Endothelial cell of umbilical vein (primary cell): ENCODE measurements around the gene USP43. TPM values are rescaled to one million over a fixed set of nuclear protein-coding genes. Genes with fewer than 3 reads are reported as not detected.
"Not testable (repeated sequence)": the region's sequence is repeated elsewhere in the genome, so short reads cannot be mapped to it uniquely, and the experiment has no call there.

Experiments used
- BruUV-seq: library from RNA; stranded (reverse); fragments of 400-500 nt; replicated peaks from 2 replicates; lab custom pipeline; 2021; lab: Mats Ljungman, UMichigan
- CTCF ChIA-PET: fragments of 300-600, 350-600 bp; sonication (Branson Sonifier 250); formaldehyde crosslinking; loops from one replicate; lab custom pipeline; 2021; ENCODE audit warnings: antibody characterized with exemption, inconsistent platforms; lab: Charles Lee
- POLR2A ChIA-PET: fragments of 300-600, 350-600 bp; sonication (Branson Sonifier 250); formaldehyde crosslinking; loops from one replicate; lab custom pipeline; 2021; ENCODE audit warnings: antibody characterized with exemption, inconsistent platforms; lab: Charles Lee
- DNase-seq: peaks from one replicate; pipeline ENCODE4 v3.0.0-alpha.2; 2011; ENCODE audit warnings: low read depth, low spot score
- FAIRE-seq: peaks from 2 replicates; lab custom pipeline; 2011; peaks lifted over from hg19 to GRCh38; lab: Jason Lieb, UNC
- H2AFZ ChIP-seq: 2 replicates; pipeline ENCODE4 v1.6.0; 2012; ENCODE audit warnings: low read depth, low read length, control low read depth, inconsistent platforms
- H3K27ac ChIP-seq: 2 replicates; pipeline ENCODE4 v1.5.1; 2011; ENCODE audit warnings: low read depth, mild to moderate bottlenecking, control low read depth, low read length, moderate library complexity; ENCODE audit not compliant: insufficient read depth
- H3K27me3 ChIP-seq, 2 experiments: 2 replicates each; pipeline versions ENCODE4 v1.6.0 to v1.6.1; 2011; ENCODE audit warnings: low read length in 2 of 2, mixed read lengths in 1 of 2; ENCODE audit not compliant: control insufficient read depth in 2 of 2, insufficient read depth in 2 of 2
- H3K36me3 ChIP-seq, 2 experiments: 2 replicates in 1 of 2; 3 replicates in 1 of 2; pipeline ENCODE4 v1.5.1; 2011; ENCODE audit warnings: low read length in 2 of 2, mild to moderate bottlenecking in 1 of 2, moderate library complexity in 1 of 2; ENCODE audit not compliant: control insufficient read depth in 2 of 2, insufficient read depth in 2 of 2; ENCODE audit errors: extremely low read depth in 1 of 2
- H3K4me1 ChIP-seq: 3 replicates; pipeline ENCODE4 v1.5.1; 2011; ENCODE audit warnings: mild to moderate bottlenecking, low read length; ENCODE audit not compliant: control insufficient read depth, insufficient read depth; ENCODE audit errors: extremely low read depth
- H3K4me2 ChIP-seq: 2 replicates; pipeline ENCODE4 v1.6.1; 2011; ENCODE audit warnings: low read length, control low read depth, mixed read lengths; ENCODE audit not compliant: insufficient read depth
- H3K4me3 ChIP-seq, 3 experiments: fragments of 200-600 bp in 1 of 3; sonication (generic), shearing (Covaris generic) in 1 of 3; replicated peaks in 1 of 3; 2 replicates each; pipeline ENCODE4 v1.5.1; 2011 to 2016; ENCODE audit warnings: control low read depth in 3 of 3, low read length in 3 of 3, mild to moderate bottlenecking in 2 of 3, inconsistent platforms in 1 of 3, low read depth in 1 of 3, moderate library complexity in 1 of 3; ENCODE audit not compliant: insufficient read depth in 1 of 3
- H3K79me2 ChIP-seq: 2 replicates; pipeline ENCODE4 v1.6.0; 2012; ENCODE audit warnings: low read length, inconsistent platforms; ENCODE audit not compliant: control insufficient read depth, insufficient read depth
- H3K9ac ChIP-seq: replicated peaks from 2 replicates; pipeline ENCODE3; 2011; ENCODE audit warnings: low read length, control low read depth; ENCODE audit not compliant: insufficient read depth; ENCODE audit errors: extremely low read depth
- H3K9me1 ChIP-seq: replicated peaks from 3 replicates; pipeline ENCODE4 v1.6.0; 2011; ENCODE audit warnings: mild to moderate bottlenecking, low read length; ENCODE audit not compliant: control insufficient read depth, insufficient read depth; ENCODE audit errors: extremely low read depth
- H3K9me3 ChIP-seq: replicated peaks from 2 replicates; pipeline ENCODE4 v1.5.1; 2012; ENCODE audit warnings: low read length, inconsistent platforms; ENCODE audit not compliant: control insufficient read depth, insufficient read depth
- H4K20me1 ChIP-seq: replicated peaks from 2 replicates; pipeline ENCODE3; 2011; ENCODE audit warnings: mild to moderate bottlenecking, low read length; ENCODE audit not compliant: control insufficient read depth, insufficient read depth; ENCODE audit errors: extremely low read depth
- CTCF ChIP-seq, 2 donors: IDR thresholded peaks; 1 replicate in 1 of 2; 2 replicates in 1 of 2; pipeline ENCODE4 v1.5.1; 2011; ENCODE audit warnings: low read length in 2 of 2, mild to moderate bottlenecking in 2 of 2, moderate library complexity in 2 of 2, control low read depth in 1 of 2, inconsistent platforms in 1 of 2, low read depth in 1 of 2; ENCODE audit not compliant: insufficient read depth in 1 of 2; ENCODE audit errors: extremely low read depth in 1 of 2
- EZH2 ChIP-seq: IDR thresholded peaks from 2 replicates; pipeline ENCODE4 v1.6.1; 2012; ENCODE audit warnings: borderline replicate concordance, low read depth, mild to moderate bottlenecking, moderate library complexity, low read length, inconsistent platforms; ENCODE audit not compliant: severe bottlenecking
- FOS ChIP-seq: IDR thresholded peaks from 2 replicates; pipeline ENCODE4 v1.6.1; 2011; ENCODE audit warnings: mild to moderate bottlenecking, low read length, moderate library complexity, borderline replicate concordance; ENCODE audit not compliant: insufficient read depth
- GATA2 ChIP-seq: IDR thresholded peaks from 2 replicates; pipeline ENCODE4 v1.7.0; 2011; ENCODE audit warnings: low read depth, mild to moderate bottlenecking, moderate library complexity, mixed read lengths, low read length; ENCODE audit not compliant: insufficient read length, insufficient read depth
- JUN ChIP-seq: IDR thresholded peaks from 2 replicates; pipeline ENCODE4 v1.6.1; 2011; ENCODE audit warnings: borderline replicate concordance, low read depth; ENCODE audit not compliant: insufficient read length, insufficient read depth
- MAX ChIP-seq: IDR thresholded peaks from 2 replicates; pipeline ENCODE4 v1.6.1; 2011; ENCODE audit not compliant: insufficient read depth, insufficient read length
- MYC ChIP-seq: IDR thresholded peaks from one replicate; pipeline ENCODE4 v1.6.1; 2011; ENCODE audit warnings: mild to moderate bottlenecking, low read depth, low read length
- POLR2A ChIP-seq: IDR thresholded peaks from 2 replicates; pipeline ENCODE4 v1.6.1; 2012; ENCODE audit warnings: low read depth, mild to moderate bottlenecking, control low read depth, low read length
- POLR2AphosphoS5 ChIP-seq: IDR thresholded peaks from 2 replicates; pipeline ENCODE4 v1.6.1; 2012; ENCODE audit warnings: low read depth, mild to moderate bottlenecking, control low read depth, low read length, moderate library complexity; ENCODE audit not compliant: insufficient read depth
- dilution Hi-C: fragments of 300-500 bp; cut with MboI; formaldehyde crosslinking; loops from one replicate; pipeline ENCODE4 v1.15.0; 2019; ENCODE audit warnings: low sequenced_read_pairs; ENCODE audit not compliant: extremely low pct_ligation_motif_present
- intact Hi-C: fragments of 100-400 bp; cut with micrococcal nuclease; formaldehyde crosslinking; loops from one replicate; pipeline ENCODE4 v1.10.0; 2022
- polyA plus RNA-seq, 4 experiments: library from polyadenylated mRNA; depleted of rRNA in 3 of 4; stranded (reverse) in 3 of 4; unstranded in 1 of 4; fragments of >200 nt; gene quantifications; 2 replicates each; pipeline versions ENCODE4 v1.2.1 to v1.2.3, GENCODE V29; 2011 to 2012; ENCODE audit warnings: missing spikeins in 1 of 4
- total RNA-seq: library from RNA; stranded (reverse); gene quantifications from 2 replicates; pipeline ENCODE4 v1.2.3, GENCODE V29; 2021

The USP43 gene
- total and polyA plus RNA-seq, 2 donors (not counting 3 experiments of a cell fraction or from before 2014, with no cell fraction given) = 0.01 TPM; not detected in 1

- H3K27ac ChIP-seq = no peak overlapping the region
- H3K79me2 ChIP-seq = no peaks in the 10 kb centered on the region
- no peak overlapping the region for H3K4me3 ChIP-seq
- H3K27me3 ChIP-seq = no peaks in the 10 kb centered on the region
- no peak for TF ChIP-seq CTCF (IDR thresholded peaks at IDR 0.05; ENCODE audit: extremely low read depth in 1 of 2, insufficient read depth in 1 of 2, low read depth in 1 of 2, low read length in 2 of 2)
- no peak for TF ChIP-seq MYC
- no peak for TF ChIP-seq GATA2
- no peak for TF ChIP-seq JUN
- TF ChIP-seq FOS = no peak
- no peak for TF ChIP-seq POLR2AphosphoS5
- no peak for TF ChIP-seq MAX
- no peak for TF ChIP-seq EZH2
- TF ChIP-seq POLR2A = no peak
- intact Hi-C loops (no loop called here), dilution Hi-C loops (no loop called here)
- FAIRE-seq = no peak
- no peak overlapping the region for H3K9ac ChIP-seq
- no peaks in the 10 kb centered on the region for H4K20me1 ChIP-seq
- POLR2A ChIA-PET = no interaction called here
- BruUV-seq = no TSS peak
- no peak overlapping the region for H2AFZ ChIP-seq
- CTCF ChIA-PET = no interaction called here
- H3K36me3 ChIP-seq = no peaks in the 10 kb centered on the region
- no peak overlapping the region for H3K4me2 ChIP-seq
- DNase-seq = no peak
- no peaks in the 10 kb centered on the region for H3K4me1 ChIP-seq
- H3K9me1 ChIP-seq = no peaks in the 10 kb centered on the region
- H3K9me3 ChIP-seq = no peaks in the 10 kb centered on the region
These were observed 15.7 kb downstream of the USP43 start for GRCh38 chr17:9661027-9661426.

GRCh38 chr17:9663511-9663910 is 18.2 kb downstream of the USP43 start:
- H3K9me3 ChIP-seq, H3K27ac ChIP-seq, H3K4me3 ChIP-seq, H3K9me1 ChIP-seq, POLR2A ChIA-PET, H3K4me2 ChIP-seq, H3K36me3 ChIP-seq, H3K79me2 ChIP-seq, CTCF ChIA-PET, DNase-seq, H3K9ac ChIP-seq, intact Hi-C loops, BruUV-seq, H2AFZ ChIP-seq, H4K20me1 ChIP-seq, H3K4me1 ChIP-seq, FAIRE-seq, H3K27me3 ChIP-seq, dilution Hi-C loops: not testable (repeated sequence)
